Head of caudate nucleus (tissue), 42 donors: Measurements from ENCODE around the gene ATP1B1.
A peak's percentile ranks its signal among the peaks of the same experiment; 100 is the strongest.

Experiments
- DNase-seq, 42 donors: peaks; one replicate each; pipeline versions ENCODE4 v3.0.0 to v3.0.0-alpha.2; 2020 to 2021; ENCODE audit warnings: mixed read lengths in 7 of 42
- intact Hi-C: fragments of 100-400 bp; cut with DNase I; formaldehyde crosslinking; loops from one replicate; pipeline ENCODE4 v1.15.0; 2022

ATP1B1 gene

DNA sequence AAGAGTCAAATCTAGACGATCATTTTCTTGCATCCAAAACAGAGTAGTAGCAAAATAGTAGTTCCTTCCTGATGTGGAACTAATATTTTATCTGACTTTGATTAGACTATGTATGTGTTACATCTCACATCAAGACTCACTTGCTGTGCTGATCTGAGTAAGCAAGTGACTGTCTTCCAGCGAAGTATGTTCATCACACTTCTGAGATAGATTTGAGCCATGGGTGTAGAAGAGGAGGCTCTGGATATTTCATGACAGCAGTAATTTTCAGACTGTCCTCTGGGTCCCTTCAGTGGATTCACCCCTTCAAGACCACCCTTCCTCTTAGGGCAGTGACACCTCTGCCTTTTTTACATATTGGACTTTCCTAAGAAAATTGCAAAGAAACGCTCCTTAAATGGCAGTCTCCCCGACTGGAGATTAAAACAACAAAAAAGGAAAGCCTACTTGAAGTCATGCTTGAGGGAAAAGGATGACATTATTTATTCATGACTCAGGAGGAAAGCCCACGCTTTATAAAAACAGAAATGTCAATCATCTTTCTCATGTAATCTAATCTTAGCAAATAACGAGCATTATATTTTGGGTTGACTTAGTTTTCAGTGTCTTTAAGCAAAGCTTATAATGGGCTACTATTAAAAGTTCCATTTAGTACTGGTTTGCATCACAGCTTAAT is 22.8 kb downstream of the ATP1B1 start:
- intact Hi-C loops = no loop called here
- DNase-seq = no peak

DNA sequence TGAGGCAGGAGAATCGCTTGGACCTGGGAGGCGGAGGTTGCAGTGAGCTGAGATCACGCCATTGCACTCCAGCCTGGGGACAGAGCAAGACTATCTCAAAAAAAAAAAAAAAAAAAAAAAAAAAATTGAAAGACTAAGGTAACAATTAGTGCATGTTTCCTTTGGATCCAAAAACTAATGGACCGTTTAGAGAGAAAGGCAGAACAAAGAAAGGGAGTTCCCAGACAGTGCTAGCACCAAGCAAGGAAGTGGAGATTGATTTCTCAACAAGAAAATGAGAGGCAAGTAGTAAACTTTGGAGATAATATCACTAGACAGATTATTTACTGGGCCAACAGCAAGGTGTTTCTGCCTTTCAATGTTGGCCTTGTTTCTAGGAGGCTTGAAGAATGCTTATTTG is 24.2 kb downstream of the ATP1B1 start:
- intact Hi-C loops = no loop called here
- no peak for DNase-seq

DNA sequence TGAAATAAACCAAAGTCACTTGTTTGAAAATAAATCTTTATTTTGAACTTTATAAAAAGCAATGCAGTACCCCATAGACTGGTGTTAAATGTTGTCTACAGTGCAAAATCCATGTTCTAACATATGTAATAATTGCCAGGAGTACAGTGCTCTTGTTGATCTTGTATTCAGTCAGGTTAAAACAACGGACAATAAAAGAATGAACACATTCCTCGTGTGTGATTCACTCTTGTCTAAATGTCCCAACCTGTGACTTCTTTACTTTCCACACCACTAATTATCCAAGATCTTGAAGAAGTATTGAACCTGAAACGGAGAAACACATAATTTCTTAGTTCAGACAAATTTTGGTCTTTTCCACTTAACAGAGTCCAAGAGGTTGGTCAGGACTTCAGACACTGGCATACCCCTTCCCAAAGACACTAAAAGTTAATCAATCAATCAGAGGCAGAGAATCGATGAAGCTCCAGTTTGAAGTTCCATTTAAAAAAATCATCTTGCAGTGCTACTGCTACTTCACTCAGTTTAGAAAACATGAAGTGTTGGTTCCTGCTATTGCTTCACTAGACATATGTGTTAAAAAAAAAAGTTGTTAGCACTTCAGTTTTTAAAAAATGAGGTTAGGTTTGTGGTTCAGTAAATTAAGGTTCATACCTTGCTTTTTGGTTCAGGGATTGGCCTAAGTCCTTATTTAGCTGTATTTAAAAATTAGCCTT is 26.2 kb downstream of the ATP1B1 start:
- no peak for DNase-seq
- intact Hi-C loops = no loop called here

DNA sequence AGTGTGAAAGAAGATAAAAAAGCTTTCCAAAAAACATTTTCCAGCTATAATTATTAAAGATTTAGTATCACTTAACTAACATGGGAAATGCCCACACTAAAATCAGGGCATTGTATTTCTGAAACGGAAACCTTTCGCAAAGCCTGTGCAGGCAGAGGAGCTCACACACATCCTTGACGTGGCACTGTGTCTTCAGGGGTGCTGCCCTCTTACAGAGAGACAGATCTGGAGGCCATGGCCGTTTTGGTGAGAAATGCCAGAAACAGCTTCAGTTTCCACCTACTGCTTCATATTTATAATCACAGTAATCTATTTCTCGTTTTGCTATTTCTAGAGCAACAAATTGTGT is 26.7 kb downstream of the ATP1B1 start:
- DNase-seq = peak in 1 of 42 donors; percentile 46
- intact Hi-C loops = no loop called here

DNA sequence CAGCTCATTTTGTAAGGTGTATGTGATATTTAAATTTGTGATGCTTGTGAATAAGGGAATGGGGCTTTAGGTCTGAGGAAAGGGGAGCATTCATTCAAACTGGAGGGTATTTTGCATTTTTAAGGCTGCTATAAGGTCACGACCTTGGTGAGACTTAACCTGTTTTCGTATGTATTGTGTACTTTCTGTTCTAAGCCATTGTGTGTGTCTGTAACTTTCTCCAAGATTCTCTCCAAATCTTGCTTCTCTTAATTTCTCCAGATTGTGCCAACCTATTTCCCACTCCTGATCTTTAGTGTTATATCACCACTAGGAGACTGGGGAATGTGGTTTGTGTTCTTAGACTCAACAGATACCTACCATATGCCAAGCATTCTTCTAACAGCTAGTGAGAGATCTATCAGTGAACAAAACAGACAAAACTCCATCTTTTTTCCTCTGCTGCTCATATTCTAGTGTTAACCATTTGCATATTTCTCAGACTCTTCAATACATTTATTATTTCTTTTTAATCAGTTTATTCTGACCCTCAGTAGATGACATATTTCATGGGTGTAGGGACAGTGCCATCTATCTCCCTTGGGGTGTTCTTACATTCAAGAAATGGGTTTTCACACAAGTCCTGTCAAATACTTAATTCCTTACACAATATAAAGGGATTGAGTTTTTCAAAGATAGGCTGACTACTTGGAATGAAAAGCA is 27.5 kb downstream of the ATP1B1 start:
- DNase-seq = peak in 2 of 42 donors; percentile 17 to 41
- intact Hi-C loops = no loop called here

DNA sequence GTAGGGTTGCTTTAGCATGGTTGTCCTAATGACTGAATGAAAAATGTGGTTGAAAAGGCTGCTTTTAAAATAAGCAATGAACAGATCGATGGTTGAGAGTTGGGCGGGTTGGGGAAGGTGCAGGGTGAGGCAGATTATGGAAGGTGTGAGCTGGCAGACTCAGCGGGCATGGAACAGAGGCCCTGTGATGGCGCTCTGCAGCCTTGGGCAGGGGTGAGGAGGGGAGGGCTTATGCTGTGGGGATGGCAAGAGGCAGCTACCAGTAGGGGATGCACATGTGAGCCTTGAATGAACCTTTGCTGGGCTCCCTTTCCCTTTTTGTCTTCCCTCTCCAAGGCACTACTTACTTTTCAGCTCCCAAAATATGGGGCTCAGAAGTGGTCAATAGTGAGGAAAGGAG is 30.9 kb downstream of the ATP1B1 start:
- DNase-seq = no peak
- intact Hi-C loops = no loop called here

DNA sequence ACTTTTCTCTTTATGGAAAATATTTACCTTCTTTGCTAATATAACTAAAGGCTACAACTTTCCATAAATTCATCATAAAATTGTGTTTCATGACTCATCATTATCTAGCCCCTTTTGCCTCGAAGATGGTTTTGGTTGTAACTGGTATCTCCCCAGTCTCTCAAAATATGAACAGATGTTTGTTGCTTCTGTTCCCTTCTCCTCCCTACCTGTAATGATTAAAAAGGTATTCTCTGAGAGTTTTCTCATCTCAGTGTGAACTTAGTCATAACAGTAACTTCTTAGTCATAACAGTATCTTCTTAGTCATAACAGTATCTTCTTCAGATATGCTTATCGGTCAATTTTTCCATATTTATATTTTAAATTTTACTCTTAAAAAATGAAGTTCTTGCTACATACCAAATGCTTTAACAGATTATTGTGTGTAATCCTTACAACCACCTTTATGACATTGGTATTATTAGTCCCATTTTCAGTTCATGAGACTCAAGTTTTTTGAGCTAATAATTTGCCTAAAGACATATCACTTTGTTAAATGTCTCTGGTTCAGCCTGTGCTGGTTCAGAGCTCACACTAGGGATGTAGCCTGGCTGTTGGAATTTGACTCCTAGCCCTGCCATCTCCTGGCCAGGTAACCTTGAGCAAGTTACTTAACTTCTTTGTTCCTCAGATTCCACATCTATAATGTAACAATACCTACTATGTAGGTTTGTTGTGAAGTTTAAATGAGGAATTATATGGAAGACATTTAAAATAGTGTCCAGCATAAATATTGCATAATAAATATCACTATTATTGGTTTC is 32.6 kb downstream of the ATP1B1 start:
- intact Hi-C loops = no loop called here
- no peak for DNase-seq

DNA sequence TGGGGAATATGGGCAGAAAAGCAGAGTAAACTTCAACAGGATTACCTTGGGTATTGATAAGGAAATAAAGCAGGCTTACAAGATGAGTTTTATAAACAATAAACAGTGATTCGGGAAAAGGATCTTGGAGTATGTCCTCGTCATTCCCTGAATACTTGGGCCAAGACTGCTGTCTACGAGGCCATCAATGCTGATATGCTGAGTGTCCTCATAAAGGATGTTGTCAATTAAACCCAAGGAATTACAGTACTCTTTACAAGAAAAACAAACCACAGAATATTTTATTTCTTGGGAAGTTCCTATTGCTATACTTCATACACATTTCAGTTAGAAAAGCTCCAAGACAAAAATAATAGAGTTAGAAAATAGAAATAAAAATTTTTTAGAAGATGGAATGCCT is 34.9 kb downstream of the ATP1B1 start:
- intact Hi-C loops = no loop called here
- DNase-seq = no peak

DNA sequence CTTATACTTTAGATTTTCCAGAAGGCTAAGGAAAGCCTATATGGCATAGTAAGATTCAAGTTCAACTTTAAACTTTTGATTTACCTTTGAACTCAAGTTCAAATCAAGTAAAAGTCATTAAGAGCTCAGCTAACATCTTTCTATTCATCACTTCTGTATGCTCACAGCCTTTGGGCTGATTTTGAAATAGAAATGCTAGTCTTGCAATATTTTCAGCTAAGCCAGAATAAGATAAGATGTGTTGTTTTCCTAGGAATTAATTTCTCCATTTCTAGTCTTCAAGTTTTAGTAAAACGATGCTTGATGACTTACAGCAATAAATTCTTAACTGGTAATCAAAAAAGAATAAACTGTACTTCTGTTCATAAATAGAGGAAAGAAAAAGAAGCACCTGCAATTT is 35.6 kb downstream of the ATP1B1 start:
- no peak for DNase-seq
- intact Hi-C loops = no loop called here

DNA sequence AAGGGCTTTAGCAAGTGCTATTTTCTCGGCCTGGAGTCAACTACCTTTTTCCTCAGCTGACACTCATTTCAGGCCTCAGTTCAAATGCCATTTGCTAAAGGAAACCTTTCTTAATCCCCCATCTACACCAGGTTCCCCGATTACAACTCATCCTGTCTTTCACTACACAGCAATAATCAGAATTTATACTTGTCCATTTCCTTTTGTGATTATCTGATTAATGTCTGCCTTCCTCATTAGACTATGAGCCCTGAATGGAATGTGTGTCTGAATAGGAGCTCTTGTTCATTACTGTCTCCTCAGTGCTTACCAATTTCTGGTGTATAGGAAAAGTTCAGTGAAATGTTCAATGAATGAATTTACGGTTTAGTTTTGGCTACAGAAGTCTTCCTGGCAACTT is 36.9 kb downstream of the ATP1B1 start:
- intact Hi-C loops = no loop called here
- no peak for DNase-seq

DNA sequence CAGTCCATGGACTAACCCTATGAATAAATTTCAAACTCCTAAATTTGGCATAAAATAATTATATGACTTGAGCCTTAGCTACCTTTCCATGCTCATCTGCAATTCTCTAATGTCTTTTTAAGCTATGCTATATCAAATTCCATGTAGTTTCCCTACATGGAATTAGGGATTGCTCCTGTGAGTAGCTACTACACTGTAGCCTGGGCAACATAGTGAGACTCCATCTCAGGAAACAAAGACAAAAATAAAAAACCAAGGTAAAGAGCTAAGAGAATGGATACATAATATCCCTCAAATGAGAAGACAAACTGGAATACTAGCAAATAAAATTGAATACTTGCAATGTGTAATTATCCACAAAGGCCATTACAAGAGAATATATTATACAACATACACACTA is 37.5 kb downstream of the ATP1B1 start:
- intact Hi-C loops = no loop called here
- DNase-seq = no peak

DNA sequence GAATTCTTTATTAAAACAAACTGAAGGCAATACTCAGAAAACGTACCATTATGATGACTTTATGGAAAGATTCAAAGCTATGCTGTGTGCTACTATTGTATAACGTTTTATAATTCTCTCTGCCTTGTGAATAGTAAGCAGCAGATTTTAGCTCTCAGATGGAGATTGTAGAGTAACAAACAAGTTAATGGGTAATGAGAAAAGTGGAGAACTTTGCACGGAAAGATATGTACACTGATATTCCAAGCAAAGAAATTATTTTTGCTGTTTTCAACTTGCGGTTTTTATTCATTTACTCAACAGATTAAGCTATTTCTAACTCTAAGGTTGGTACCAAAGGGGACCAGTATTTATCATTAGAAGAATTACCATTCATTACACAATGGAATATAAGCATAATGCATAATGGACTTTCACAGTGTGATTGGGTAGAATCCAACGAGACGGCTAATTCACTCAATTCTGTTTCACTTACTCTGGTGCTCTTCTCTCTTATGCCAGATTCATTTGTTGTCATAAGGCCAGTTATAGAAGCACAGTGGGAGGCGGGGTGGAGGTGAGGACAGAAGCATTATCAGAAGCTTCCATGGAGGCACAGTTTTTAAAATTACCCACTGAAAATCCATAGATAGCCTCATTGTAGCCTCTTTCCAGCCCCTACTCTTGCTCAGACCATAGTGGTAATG is 38.6 kb downstream of the ATP1B1 start:
- intact Hi-C loops = no loop called here

DNA sequence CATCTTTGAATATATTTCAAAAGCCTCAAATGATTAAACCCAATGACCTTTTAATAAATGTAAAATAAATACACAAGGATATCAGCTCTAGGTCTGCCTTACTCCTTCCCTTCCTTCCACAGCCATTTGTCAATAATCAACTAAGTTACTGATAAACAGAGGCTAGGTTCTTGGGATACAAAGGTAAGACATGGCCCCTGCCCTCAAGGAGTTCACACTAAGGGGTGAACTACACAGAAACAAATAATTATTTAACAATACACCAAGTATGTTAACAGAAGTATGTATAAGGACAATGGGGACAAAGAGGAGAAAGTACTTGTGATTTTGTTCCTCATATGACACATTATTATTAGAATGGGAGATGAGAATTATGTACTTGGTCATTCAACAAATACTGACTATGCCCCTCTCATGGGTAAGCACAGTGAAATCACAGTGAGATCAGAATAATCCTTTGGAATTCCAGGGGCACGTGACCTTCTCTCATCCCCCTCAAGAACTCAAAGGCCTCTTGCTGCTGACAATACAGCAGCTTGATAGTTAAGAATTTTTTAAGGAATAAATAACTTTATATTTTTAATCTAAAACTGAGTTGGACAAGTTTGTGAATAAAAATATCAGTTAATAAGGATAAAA is 40.2 kb downstream of the ATP1B1 start:
- intact Hi-C loops = no loop called here
- DNase-seq = no peak

More for the DNA sequence above, 38.6 kb downstream of the ATP1B1 start:
- no peak for DNase-seq

DNA sequence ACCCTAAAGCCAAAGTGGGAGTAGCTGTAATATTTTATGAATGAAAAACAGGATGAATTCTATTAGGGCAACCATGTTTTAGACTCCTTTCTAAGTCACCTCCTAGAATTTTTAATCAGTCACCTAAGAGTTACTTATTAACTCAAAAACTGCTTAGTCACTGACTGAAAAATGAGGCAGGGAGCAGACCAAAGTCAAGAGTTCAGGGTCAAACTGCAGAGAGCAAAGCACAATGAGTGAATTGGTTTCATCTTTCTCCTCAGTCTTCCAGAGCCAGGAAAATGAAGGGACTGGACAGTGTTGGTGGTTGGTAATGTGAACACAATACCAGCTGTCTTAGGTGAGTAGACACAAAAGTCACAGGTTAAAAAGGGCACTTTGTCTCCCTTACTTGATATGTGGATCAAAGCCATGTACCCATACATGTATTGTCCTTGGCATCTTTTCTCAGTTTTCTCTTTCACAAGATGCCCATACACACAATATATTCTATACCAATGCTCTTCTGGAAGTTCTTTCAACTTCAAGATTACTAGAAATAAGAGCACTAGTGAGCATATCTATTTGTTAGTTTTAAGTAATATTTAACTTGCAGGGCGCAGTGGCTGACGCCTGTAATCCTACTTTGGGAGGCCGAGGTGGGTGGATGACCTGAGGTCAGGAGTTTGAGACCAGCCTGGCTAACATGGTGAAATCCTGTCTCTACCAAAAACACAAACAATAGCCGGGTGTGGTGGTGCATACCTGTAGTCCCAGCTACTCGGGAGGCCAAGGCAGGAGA is 42.2 kb downstream of the ATP1B1 start:
- intact Hi-C loops = no loop called here

DNA sequence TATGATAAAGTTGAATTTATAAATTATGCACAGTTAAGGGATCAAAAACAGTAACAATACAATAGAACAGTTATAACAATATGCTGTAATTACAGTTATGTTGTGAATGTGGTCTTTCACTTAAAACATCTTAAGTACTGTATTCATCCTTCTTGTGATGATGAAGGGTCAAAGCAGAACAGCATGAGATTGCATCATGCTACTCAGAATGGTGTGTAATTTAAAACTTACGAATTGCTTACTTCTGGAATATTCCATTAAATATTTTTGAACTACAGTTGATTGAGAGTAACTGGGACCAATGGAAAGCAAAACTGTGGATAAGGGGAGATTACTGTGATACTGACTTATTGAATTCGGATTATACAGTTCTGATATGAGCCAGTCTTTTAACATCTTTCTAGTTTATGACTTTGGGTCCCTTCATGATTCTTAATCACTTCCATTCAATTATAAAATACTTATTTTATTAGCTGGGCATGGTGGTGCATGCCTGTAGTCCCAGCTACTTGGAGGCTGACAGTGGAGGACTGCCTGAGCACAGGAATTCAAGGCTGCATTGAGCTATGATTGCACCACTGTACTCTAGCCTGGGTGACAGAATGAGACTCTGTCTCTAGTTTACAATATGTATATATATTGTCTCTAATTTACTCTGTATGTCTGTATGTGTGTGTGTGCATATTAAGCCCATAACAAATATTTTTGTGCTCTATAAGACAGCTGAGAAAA is 43.2 kb downstream of the ATP1B1 start:
- intact Hi-C loops = no loop called here
- DNase-seq = no peak

More for the DNA sequence above, 42.2 kb downstream of the ATP1B1 start:
- DNase-seq = no peak

DNA sequence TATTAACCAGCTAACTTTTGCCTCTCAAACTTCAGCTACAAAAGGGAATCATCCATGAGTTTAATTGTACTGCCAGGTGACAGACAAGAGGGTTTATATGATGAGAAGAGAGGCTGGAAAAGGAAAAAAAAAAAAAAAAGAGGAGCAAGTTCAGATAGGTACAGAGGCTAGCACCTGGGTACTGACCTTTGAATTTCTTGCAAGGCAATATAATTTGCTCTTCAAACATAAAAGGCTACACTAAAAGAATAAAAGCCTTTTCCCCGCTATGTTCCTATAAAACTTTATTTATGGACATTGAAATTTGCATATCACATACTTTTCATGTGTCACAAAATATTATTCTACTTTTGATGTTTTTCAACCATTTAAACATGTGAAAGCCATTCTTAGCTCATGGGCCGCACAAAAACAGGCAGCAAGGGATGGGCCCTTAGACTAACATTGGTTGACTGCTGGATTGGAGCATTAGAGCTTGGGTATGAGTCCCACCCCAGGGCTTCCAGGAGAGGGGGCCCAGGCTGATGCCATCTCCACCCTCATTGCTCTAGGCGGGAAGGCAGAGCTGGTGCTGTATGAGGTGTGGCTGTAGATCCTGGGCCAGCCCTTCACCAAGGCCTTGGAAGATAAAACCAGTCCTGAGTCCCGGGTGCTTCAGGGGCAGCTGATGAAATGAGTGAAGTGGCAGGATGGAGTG is 44.3 kb downstream of the ATP1B1 start:
- intact Hi-C loops = no loop called here
- DNase-seq = no peak
